Sciatic nerve (tissue), 2 donors: Measurements from ENCODE around the gene COPG2. TPM values are rescaled to one million over a fixed set of nuclear protein-coding genes. Genes with fewer than 3 reads are reported as not detected.
"Not testable (repeated sequence)": the region's sequence is repeated elsewhere in the genome, so short reads cannot be mapped to it uniquely, and the experiment has no call there.

Experiments
- ATAC-seq: fragments of 200-7000 bp; cut with Tn5 transposase; one replicate; pipeline ENCODE4 v1.9.1; 2020; ENCODE audit warnings: mild to moderate bottlenecking, moderate library complexity
- DNase-seq: peaks from one replicate; pipeline ENCODE4 v3.0.0-alpha.2; 2020; ENCODE audit warnings: low spot score
- intact Hi-C: fragments of 100-400 bp; cut with DNase I; formaldehyde crosslinking; loops from one replicate; pipeline ENCODE4 v1.14.2; 2022
- total RNA-seq: library from RNA; stranded (reverse); fragmentation: NEBNext Ultra II Directional; extraction: Animal tissue kit (Norgen Biotek cat#: 25700); gene quantifications from one replicate; pipeline ENCODE4 v1.2.1, GENCODE V29; 2021
- donor health status: DM: no; HTN: no; CAD: no.
- donor health status: DM: no; HTN: no; CAD: no.

The COPG2 gene
- total RNA-seq, 1 donor from 2014 or later, result 21.8 TPM

DNA sequence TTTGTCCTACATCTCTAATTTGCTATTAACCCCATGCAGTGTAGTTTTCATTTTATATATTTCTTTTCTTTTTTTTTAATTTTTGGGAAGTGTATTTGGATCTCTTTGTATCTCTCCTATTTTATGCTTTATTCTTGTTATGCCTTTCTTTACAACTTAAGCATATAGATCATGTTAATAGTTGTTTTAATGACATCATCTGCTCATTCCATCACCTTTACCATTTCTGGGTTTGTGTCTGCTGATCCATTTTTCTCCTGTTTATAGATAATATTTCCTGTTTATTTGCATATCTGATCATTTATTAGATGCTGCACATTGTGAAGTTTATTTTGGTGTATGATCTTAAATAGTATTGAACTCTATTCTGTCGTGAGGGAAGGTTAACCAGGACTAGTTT, 13.7 kb downstream of the COPG2 start:
- intact Hi-C loops, result no loop called here
- ATAC-seq (no peak), DNase-seq (no peak)

DNA sequence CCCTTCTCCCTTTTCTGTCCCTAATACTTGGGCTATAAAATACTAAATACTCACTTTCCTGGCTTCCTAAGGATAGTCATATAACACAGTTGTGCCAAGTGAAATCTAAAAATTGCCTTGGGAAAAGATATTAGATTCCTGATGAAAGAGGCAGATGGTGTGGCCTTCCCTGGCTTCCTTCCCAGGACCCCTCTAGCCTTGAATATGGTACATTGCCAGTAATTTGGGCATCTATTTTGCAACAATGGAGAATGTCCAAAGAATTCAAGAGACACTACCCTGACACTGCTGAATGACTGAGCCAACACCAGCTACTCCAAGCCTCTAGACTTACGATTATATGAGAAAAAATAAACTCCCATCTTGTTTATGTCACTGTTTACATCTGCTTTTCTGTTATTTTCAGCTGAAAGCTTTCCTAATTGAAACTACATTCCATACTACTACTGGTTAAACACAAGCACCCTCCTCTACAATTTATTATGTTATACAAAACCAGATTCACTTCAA, 17.9 kb downstream of the COPG2 start:
- ATAC-seq (no peak), DNase-seq (no peak)
- intact Hi-C loops, result no loop called here

DNA sequence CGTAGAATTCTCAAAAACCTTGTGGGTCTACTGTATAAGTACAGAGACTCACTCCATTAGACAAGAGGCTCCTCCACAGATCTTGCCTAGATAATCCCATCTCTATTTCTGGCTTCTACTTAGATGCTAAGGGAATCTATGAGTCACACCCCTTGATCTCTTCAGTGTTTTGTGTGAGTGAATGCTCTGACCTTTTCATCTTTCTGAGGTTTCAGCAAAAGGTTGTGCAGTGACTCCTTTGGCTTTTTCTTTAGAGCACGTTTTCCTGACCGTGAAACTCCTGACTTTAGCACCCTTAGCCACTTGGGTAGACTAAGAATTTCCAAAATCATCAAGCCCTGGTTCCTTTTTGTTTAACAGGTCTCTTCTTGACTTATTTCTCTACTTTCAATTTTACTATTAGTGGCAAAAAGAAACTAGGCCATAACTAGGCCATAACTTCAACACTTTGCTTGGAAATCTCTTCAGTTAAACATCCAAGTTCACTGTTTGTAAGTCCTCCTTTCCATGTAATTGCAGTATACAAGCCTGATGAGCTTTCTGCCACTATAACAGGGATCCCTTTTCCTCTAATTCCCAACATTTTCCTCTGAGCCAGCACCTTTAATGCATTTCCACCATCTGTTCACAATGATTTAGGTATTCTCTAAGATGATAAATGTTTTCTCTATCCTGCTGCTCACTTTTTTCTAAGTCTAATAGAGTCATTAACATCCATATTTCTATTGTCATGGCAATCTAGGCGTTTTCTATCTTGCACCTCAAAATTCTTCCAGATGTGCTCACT, 19.4 kb downstream of the COPG2 start:
- ATAC-seq, result no peak
- DNase-seq, result no peak
- intact Hi-C loops, result no loop called here

DNA sequence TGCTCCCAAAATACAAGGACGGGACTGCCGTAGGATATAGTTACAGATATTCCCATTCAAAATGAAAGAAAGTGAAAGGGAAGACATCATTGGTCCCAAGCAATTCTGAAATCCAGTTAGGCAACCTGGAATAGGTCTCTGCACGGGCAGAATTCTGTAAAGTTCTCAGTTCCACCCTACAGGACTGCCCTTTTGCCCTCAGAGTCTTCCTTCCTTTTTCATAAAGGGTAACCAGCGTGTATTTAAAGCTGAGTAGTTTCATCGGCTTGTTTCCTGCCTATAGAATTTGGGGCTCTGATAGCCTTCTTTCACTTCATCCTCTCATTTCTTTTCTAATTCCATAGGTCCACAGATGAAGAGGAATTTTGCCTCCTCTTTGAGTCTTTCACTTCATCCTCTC, 20.0 kb downstream of the COPG2 start:
- intact Hi-C loops, result no loop called here
- DNase-seq, result no peak
- ATAC-seq, result no peak

DNA sequence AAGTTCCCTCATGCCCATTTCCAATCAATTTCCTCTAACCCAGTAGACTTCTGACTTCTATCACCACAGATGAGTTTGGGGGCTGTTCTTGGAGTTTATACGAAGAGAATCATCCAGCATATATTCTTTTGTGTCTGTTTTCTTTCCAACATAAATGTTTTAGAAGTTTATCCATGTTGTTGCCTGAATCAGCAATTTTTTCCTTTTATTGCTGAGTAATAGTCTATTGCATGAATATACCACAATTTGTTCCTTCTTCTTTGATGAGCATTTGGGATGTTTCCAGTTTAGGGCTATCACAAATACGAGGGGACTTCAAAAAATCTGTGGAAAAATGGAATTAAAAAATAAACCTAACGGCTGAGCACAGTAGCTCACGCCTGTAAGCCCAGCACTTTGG, 26.2 kb downstream of the COPG2 start:
- intact Hi-C loops, result no loop called here
- no peak for DNase-seq
- no peak for ATAC-seq

DNA sequence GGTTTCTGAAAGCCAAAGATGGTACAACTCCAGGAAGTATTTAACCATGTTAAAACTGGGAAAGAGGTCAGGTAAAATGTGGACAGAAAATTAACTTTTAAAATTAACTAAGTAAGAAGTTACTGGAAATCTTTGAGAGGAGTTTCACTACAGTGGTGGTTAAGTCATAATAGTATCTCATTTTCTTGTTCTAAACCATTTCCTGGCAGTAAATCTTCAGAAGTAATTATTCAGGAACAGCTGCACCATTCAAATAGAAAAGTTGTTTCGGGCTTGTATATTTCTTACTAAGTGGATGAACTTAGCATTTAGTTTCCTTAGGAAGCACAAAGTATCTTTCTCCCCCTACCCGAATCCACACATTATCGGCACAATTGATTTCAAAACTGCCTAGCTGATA, 27.1 kb downstream of the COPG2 start:
- intact Hi-C loops, result no loop called here
- DNase-seq (no peak), ATAC-seq (no peak)

DNA sequence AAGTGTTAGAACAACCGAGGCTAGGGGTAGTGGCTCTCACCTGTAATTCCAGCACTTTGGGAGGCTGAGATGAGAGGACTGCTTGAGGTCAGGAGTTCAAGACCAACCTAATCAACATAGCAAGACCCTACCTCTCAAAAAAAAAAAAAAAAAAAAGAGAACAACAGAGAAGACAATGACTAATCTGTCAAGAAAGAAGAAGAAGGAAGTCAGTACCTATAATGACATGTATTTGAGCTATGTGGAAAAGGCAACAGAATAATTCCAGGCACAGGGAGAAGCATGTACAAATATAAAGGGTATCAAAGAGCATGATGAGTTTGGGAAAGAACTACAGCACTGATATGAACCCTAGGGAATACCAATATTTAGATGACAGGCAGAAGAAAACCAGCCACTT, 27.5 kb downstream of the COPG2 start:
- intact Hi-C loops, result no loop called here
- DNase-seq (no peak), ATAC-seq (no peak)

DNA sequence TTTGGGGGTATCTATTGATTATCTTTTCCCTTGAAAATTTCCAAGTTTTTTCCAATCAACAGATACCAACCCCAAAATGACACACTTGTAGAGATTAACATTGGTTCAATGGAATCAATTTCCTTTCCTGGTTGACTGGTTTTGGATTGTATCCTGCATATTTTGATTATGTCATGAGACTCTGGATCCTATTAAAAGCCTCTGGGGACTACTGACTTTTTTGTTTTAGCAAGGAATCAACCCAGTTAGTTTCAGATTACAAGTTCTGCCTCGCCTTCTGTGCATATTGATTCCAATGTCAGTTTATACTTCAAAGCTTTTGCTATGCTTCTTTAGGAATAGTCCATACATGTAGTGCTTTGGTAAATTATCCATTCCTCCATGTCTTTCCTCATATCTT, 29.2 kb downstream of the COPG2 start:
- intact Hi-C loops, result no loop called here
- ATAC-seq (no peak), DNase-seq (no peak)

DNA sequence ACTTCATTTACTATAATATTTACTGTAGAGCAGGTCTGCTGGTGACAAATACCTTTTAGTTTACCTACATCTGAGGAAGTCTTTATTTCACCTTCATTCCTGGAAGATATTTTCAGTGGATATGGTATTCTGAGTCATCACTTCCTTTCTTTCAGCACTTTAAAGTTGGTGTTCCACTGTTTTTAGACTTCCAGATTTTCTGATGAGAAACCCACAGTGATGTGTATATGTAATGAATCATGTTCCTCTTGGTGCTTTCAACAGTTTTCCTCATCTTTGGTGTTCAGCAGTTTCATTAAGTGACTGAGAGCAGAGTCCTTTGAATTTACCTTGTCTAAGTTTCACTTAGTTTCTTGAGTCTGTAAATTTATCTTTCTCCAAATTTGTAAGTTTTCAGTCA, 36.4 kb downstream of the COPG2 start:
- DNase-seq, result no peak
- ATAC-seq, result no peak
- intact Hi-C loops, result no loop called here

DNA sequence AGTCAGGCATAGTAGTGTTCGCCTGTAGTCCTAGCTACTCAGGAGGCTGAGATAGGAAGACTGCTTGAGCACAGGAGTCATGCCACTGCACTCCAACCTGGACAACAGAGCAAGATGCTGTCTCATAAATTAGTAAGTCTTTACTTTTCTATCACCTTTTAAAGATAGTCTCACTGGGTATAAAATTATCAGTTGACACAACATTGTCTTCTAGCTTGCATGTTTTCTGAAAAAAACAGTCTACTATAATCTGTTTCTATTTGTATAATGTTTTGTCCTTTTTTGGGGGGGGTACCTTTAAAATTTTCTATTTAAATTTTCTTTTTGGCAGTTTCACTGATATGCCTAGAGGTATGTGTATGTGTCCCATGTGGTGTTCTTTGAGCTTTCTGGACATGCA, 39.6 kb downstream of the COPG2 start:
- intact Hi-C loops, result no loop called here
- ATAC-seq (no peak), DNase-seq (no peak)

DNA sequence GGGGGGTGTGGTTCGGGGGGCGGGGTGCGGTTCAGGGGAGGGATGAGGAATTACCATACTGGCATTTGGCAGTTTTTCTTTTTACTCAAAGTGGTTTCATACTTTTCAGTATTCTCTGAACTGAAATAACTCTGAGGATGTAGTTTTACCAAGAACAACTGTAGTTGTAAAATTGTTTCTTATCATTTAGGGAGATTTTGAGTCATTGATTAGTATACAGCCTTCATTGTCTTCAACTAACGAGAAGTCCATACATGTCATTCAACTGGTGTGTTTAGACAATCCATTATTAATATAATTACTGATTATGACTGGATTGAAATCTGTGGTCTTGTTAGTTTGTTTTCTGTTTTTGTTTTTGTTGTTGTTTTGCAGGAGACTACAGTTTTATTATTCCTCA, 40.8 kb downstream of the COPG2 start:
- ATAC-seq (no peak), DNase-seq (no peak)
- intact Hi-C loops, result no loop called here

DNA sequence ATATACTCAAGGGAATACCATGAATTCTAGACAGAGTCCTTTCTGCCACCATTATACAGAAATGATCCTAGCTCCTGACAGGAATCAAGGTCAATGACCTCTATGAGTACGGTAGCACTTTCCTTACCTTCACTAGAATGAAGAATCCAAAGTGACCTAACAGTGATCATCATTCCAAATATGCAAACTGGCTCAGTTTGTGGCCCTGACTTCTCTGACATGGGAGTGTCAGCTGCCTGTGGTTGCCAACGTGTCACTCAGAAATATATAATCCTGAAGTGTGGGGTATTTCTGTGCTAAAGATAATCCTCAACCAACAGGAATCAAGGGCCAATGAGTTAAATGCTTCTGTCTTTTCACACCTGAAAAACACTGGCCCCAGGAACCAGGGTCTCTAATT, 45.7 kb downstream of the COPG2 start:
- no peak for DNase-seq
- intact Hi-C loops, result no loop called here
- ATAC-seq, result no peak

DNA sequence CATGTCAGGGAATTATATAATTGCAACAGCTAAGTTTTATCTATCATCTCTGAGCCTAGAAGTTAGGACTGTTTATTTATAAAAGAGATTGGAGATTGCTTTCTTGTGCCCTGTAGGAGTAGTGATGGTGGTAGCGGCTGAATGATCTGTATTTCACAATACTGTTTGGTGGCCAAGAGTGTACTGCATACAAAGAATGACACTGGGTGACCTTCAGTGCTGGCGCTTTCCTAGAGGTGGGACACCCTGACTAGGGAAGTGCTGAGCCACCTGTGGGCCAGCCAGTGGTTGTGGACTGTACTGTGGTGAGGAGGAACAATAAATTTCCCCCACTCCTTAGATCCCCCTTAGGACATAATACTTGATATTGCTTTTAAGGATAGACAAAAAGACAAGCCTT, 53.0 kb downstream of the COPG2 start:
- no peak for DNase-seq
- intact Hi-C loops, result no loop called here
- ATAC-seq, result peak; percentile 51

DNA sequence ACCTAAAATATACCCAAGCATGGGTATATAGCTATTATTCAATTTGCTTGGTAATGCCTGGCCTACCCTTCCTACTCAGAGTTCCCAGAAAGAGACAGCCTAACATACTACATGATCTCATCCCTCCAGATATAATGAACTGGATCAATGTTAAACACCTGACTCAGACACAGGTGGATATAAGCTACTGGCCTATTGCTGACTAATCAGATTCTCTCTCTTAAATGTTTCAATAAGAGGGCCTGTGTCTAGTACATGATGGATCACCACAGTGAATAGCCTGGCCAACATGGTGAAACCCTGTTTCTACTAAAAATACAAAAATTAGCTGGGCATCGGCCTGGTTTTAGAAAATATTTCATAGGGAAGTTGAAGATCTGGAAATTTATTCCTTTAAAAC, 54.1 kb downstream of the COPG2 start:
- intact Hi-C loops, result no loop called here
- ATAC-seq (no peak), DNase-seq (no peak)

DNA sequence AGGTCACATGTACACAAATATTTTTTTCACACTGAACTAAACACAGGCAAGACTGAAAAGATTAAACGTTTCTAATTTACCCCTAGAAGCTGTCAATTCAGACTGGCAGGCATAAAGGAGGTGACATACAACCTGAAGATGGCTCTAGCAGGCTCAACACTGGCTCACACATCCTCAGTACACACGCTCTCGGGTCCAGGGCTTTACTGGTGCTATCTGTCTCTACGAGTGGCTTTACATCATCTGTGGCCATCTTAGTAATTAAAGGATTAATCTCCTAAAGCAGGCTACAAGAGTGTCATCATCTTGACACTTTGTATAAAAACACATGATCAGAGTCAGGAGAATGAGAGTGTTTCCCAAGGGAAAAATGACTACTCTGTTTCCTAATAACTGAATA, 57.3 kb downstream of the COPG2 start:
- ATAC-seq, result no peak
- intact Hi-C loops, result no loop called here
- DNase-seq, result no peak

DNA sequence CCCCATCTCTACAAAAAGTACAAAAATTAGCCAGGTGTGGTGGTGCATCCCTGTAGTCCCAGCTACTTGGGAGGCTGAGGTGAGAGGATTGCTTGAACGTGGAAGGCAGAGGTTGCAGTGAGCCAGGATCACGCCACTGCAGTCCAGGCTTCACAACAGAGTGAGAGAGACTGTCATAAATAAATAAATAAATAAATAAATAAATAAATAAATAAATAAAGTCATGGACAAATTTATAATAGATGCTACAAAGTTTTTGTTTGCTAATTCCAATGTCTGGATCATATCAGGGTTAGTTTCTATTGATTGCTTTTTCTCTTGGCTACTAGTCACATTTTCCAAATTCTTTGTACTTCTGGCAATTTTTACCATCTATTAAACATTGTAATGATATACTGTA, 61.5 kb downstream of the COPG2 start:
- ATAC-seq, intact Hi-C loops, DNase-seq: not testable (repeated sequence)

DNA sequence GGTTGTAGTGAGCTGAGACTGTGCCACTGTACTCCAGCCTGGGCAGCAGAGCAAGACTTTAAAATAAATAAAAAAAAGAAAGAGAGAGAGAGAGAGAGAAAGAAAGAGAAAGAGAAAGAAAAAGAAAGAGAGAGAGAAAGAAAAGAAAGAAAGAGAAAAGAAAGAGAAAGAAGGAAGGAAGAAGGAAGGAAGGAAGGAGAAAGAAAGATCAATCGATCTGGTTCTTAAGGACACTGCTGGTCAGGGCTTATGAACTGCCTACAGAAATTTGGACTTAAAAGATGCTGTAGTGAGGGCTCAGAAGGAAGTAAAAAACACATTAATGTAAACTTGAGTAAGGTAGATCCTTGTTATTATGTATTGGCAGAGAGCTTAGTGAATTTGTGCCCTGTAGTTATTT, 62.4 kb downstream of the COPG2 start:
- no peak for ATAC-seq
- intact Hi-C loops, result no loop called here

DNA sequence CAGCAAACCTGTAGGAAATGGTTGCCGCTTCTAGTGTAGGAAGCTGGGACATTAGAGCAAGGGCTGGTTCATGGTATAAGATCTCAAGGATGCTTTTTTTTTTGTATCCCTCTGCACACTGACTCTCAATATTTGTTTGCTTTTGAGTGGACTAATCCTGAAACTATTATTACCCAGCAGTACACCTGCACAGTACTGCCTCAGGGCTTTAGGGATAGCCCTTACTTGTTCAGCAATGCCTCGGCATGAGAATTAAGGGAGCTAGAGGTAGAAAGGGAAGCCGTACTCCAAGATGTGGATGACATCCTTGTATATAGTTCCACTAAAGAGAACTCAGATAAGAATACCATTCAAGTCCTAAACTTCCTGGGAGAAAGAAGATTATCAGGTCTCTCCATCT, 70.5 kb downstream of the COPG2 start:
- intact Hi-C loops, result no loop called here
- DNase-seq (no peak), ATAC-seq (no peak)

More for the DNA sequence above, 62.4 kb downstream of the COPG2 start:
- no peak for DNase-seq

DNA sequence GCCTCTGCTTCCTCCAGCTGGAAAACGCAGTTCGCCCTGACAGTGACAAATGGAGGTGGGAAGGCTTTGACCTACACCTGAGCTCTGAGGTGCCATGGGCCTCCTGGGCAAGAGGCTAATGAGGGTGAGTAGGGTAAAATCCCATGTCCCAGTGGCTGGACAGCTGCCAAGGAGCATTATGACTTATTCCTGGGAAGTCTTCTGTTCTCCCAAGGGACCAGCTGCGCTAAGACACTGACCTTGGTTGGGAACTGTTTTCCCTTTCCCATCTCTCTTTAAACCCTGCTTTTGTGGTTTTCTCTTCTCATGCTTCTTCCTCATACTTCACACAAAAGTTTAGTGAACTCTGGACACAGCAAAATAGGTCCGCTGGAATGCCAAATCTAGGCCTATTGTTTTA, 72.6 kb downstream of the COPG2 start:
- DNase-seq (peak; percentile 38), ATAC-seq (no peak)
- intact Hi-C loops, result no loop called here

DNA sequence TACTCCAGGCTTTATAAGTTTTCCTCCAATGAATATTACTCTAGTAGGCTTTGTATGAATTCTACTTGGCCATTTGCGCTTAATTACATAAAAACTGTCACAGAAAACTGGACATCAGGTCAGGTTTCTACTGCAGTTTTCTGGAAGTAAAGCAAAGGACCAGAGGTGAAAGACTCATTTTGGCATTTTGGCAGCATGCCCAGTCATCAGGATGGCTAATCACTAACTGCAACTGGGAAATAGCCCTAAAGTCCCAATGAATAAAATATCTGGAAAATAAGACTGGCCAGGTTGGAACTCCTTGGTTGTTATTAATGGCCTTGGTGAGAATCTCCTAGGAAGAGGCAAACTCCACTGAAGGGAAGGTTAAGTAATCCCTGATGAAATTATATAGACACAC, 75.5 kb downstream of the COPG2 start:
- peak; percentile 52 for DNase-seq
- intact Hi-C loops, result no loop called here
- ATAC-seq, result no peak

DNA sequence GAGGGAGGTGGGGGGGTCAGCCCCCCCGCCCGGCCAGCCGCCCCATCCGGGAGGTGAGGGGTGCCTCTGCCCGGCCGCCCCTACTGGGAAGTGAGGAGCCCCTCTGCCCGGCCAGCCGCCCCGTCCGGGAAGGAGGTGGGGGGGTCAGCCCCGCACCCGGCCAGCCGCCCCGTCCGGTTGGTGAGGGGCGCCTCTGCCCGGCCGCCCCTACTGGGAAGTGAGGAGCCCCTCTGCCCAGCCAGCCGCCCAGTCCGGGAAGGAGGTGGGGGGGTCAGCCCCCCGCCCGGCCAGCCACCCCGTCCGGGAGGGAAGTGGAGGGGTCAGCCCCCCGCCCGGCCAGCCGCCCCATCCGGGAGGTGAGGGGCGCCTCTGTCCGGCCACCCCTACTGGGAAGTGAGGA, 77.1 kb downstream of the COPG2 start:
- intact Hi-C loops, ATAC-seq, DNase-seq: not testable (repeated sequence)
